HepG2 (cell line): Measurements from ENCODE around the gene KDR. TPM values are rescaled to one million over a fixed set of nuclear protein-coding genes. Genes with fewer than 3 reads are reported as not detected.

Experiments
- ATAC-seq: fragments of 200-7000 bp; cut with Tn5 transposase; 3 replicates; pipeline ENCODE4 v1.9.1; 2020; ENCODE audit warnings: mild to moderate bottlenecking, moderate library complexity
- BruUV-seq: library from RNA; stranded (reverse); fragments of 400-500 nt; replicated peaks from 2 replicates; lab custom pipeline; 2021; lab: Mats Ljungman, UMichigan
- CTCF ChIA-PET: fragments of 300-600 bp; formaldehyde crosslinking; extraction: SDS; loops from one replicate; lab custom pipeline; 2021; ENCODE audit warnings: low total read pairs, inconsistent platforms, low intra/inter-chr PET ratio; lab: Yijun Ruan, JAX
- POLR2A ChIA-PET: fragments of 350-600 bp; sonication (Branson Sonifier 250); formaldehyde crosslinking; loops from one replicate; lab custom pipeline; 2020; ENCODE audit warnings: antibody characterized with exemption, inconsistent platforms; lab: Yijun Ruan, JAX
- DNase-seq: peaks from one replicate; pipeline ENCODE4 v3.0.0-alpha.2; 2015; ENCODE audit warnings: low spot score
- FAIRE-seq: peaks from 3 replicates; lab custom pipeline; 2011; peaks lifted over from hg19 to GRCh38; lab: Jason Lieb, UNC
- H2AFZ ChIP-seq: one replicate; pipeline ENCODE4 v1.6.1; 2011; ENCODE audit warnings: low read length, inconsistent platforms
- H3K27ac ChIP-seq: fragments of 300-600 bp; 3 replicates; pipeline ENCODE4 v1.8.0; 2011; ENCODE audit warnings: mixed run types, mild to moderate bottlenecking, mixed read lengths, low read length, inconsistent platforms; ENCODE audit not compliant: insufficient read depth; ENCODE audit errors: extremely low read length
- H3K27me3 ChIP-seq, 2 experiments: fragments of 200-600 bp in 1 of 2; 2 replicates in 1 of 2; 3 replicates in 1 of 2; pipeline versions ENCODE4 v1.6.0 to v1.8.0; 2011; ENCODE audit warnings: low read length in 2 of 2, mild to moderate bottlenecking in 2 of 2, moderate library complexity in 2 of 2, inconsistent platforms in 1 of 2; ENCODE audit not compliant: insufficient read depth in 2 of 2, control insufficient read depth in 1 of 2
- H3K36me3 ChIP-seq, 2 experiments: fragments of 200-600 bp in 1 of 2; replicated peaks in 1 of 2; 2 replicates in 1 of 2; 3 replicates in 1 of 2; pipeline versions ENCODE4 v1.5.1 to v1.8.0; 2011; ENCODE audit warnings: low read length in 2 of 2, inconsistent platforms in 1 of 2; ENCODE audit not compliant: insufficient read depth in 2 of 2, control insufficient read depth in 1 of 2
- H3K4me1 ChIP-seq: 2 replicates; pipeline ENCODE4 v1.5.1; 2012; ENCODE audit warnings: low read length, inconsistent platforms; ENCODE audit not compliant: insufficient read depth
- H3K4me2 ChIP-seq: 2 replicates; pipeline ENCODE4 v1.6.0; 2011; ENCODE audit warnings: low read depth, low read length, inconsistent platforms
- H3K4me3 ChIP-seq, 3 experiments: fragments of 200-600 bp in 1 of 3; sonication (generic), shearing (Covaris generic) in 1 of 3; replicated peaks in 1 of 3; 2 replicates each; pipeline ENCODE4 v1.5.1; 2011 to 2016; ENCODE audit warnings: low read length in 3 of 3, inconsistent platforms in 2 of 3, low read depth in 2 of 3, mild to moderate bottlenecking in 2 of 3, control low read depth in 1 of 3, mixed read lengths in 1 of 3; ENCODE audit not compliant: insufficient read depth in 1 of 3
- H3K79me2 ChIP-seq: one replicate; pipeline ENCODE4 v1.6.1; 2011; ENCODE audit warnings: low read length, inconsistent platforms; ENCODE audit not compliant: insufficient read depth
- H3K9ac ChIP-seq: 2 replicates; pipeline ENCODE4 v1.6.0; 2011; ENCODE audit warnings: mild to moderate bottlenecking, low read depth, low read length, inconsistent platforms; ENCODE audit not compliant: insufficient read depth
- H3K9me3 ChIP-seq: 2 replicates; pipeline ENCODE4 v1.5.1; 2012; ENCODE audit warnings: mild to moderate bottlenecking, low read length
- H4K20me1 ChIP-seq: 2 replicates; pipeline ENCODE4 v1.6.0; 2011; ENCODE audit warnings: inconsistent platforms, mild to moderate bottlenecking, low read length, moderate library complexity; ENCODE audit not compliant: insufficient read depth
- MTA3 ChIP-seq: sonication (generic); formaldehyde crosslinking; IDR thresholded peaks from 2 replicates; pipeline ENCODE4 v1.4.0; 2020; ENCODE audit warnings: missing genetic modification reagents
- MYC ChIP-seq: sonication (generic); formaldehyde crosslinking; IDR thresholded peaks from 2 replicates; pipeline ENCODE4 v1.9.0; 2021; ENCODE audit warnings: missing genetic modification reagents, borderline replicate concordance
- PHF21A ChIP-seq: sonication (generic); formaldehyde crosslinking; IDR thresholded peaks from 2 replicates; pipeline ENCODE4 v1.5.0; 2020; ENCODE audit warnings: mild to moderate bottlenecking, missing genetic modification reagents
- RNF2 ChIP-seq: fragments of 450-650 bp; conservative IDR thresholded peaks from 2 replicates; pipeline ENCODE4 v1.6.1; 2016; ENCODE audit warnings: low read depth
- ZNF501 ChIP-seq: sonication (generic); formaldehyde crosslinking; IDR thresholded peaks from 2 replicates; pipeline ENCODE4 v1.5.1; 2020; ENCODE audit warnings: mild to moderate bottlenecking, moderate library complexity, missing genetic modification reagents
- ZNF616 ChIP-seq: sonication (generic); formaldehyde crosslinking; IDR thresholded peaks from 2 replicates; pipeline ENCODE4 v1.5.0; 2020; ENCODE audit warnings: low read depth, mild to moderate bottlenecking, missing genetic modification reagents
- ZSCAN31 ChIP-seq: sonication (generic); formaldehyde crosslinking; IDR thresholded peaks from 2 replicates; pipeline ENCODE4 v1.5.0; 2020; ENCODE audit warnings: low read depth, mild to moderate bottlenecking, missing genetic modification reagents
- WGBS: methylation state at CpG from one replicate; pipeline ENCODE4 v1.1.6; 2017; ENCODE audit warnings: low lambda C conversion rate; 5-methylcytosine and 5-hydroxymethylcytosine counted together
- in situ Hi-C: cut with HindIII; loops from 2 replicates; pipeline ENCODE4 v1.10.0; 2017; ENCODE audit warnings: low pct_unique_long_range_greater_than_20kb; ENCODE audit not compliant: extremely low pct_ligation_motif_present
- intact Hi-C: fragments of 100-400 bp; cut with micrococcal nuclease; formaldehyde crosslinking; loops from one replicate; pipeline ENCODE4 v1.10.0; 2022; ENCODE audit not compliant: unreplicated experiment
- polyA plus RNA-seq, 8 experiments: library from polyadenylated mRNA; depleted of rRNA in 3 of 8; stranded (reverse) in 7 of 8; unstranded in 1 of 8; fragments of >200 nt; fragmentation: Illumina TruSeq in 4 of 8; extraction: Trizol in 4 of 8; gene quantifications; 2 replicates each; pipeline versions ENCODE4 v1.2.1 to v1.2.3, GENCODE V29; 2011 to 2016; ENCODE audit warnings: low read depth in 4 of 8, missing spikeins in 1 of 8, mixed read lengths in 1 of 8; ENCODE audit not compliant: insufficient read depth in 1 of 8
- total RNA-seq, 5 experiments: library from RNA; depleted of rRNA; stranded (reverse); fragments of >200 nt; fragmentation: Illumina TruSeq; extraction: Trizol; gene quantifications; 2 replicates each; pipeline ENCODE4 v1.2.3, GENCODE V29; 2016; ENCODE audit warnings: low read depth in 1 of 5
- TF ChIP-seq, protein P1 (sequence below): sonication (generic); formaldehyde crosslinking; IDR thresholded peaks from 2 replicates; pipeline ENCODE4 v1.8.0; 2022; ENCODE audit warnings: mild to moderate bottlenecking, missing genetic modification reagents, moderate library complexity
- TF ChIP-seq, protein P2 (sequence below): sonication (generic); formaldehyde crosslinking; IDR thresholded peaks from 2 replicates; pipeline ENCODE4 v1.4.0; 2020; ENCODE audit warnings: mild to moderate bottlenecking, missing genetic modification reagents

Gene KDR
- total and polyA plus RNA-seq, 2 of the 13 experiments (the other 11 are each of a cell fraction or from before 2014, with no cell fraction given): not detected

DNA sequence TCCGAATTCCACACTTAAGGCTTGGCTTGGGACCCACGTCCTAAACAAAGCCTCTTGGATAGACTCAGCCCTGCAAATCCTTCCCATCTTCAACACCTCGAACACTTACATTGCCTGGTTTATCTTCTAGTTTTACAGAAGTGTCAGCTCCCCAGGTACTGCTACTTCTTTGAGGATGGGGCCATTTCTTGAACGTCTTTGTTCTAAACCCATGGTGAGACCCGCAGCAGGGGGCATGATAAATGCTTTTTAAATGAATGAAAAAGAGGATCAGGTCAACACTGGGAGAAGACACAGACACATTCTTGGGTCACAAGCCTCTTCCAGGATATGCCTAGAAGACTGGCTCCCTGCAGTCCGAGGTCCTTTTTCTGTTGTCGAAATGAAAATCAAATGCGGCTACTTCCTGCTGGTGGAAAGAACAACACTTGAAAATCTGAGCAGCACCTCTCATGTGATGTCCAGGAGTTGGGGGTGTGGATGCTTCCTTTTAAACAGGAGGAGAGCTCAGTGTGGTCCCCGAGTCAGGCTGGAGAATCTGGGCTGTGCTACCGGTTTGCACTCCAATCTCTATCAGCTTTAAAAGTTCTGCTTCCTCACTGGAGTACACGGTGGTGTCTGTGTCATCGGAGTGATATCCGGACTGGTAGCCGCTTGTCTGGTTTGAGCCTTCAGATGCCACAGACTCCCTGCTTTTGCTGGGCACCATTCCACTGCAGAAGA is 45.8 kb downstream of the KDR start:
- H3K4me3 ChIP-seq: no peak overlapping the region
- in situ Hi-C loops (no loop called here), intact Hi-C loops (no loop called here)
- no peaks in the 10 kb centered on the region for H3K36me3 ChIP-seq
- no peaks in the 10 kb centered on the region for H3K9me3 ChIP-seq
- no peak for FAIRE-seq
- H3K79me2 ChIP-seq: no peaks in the 10 kb centered on the region
- H3K4me2 ChIP-seq: no peak overlapping the region
- H2AFZ ChIP-seq: no peak overlapping the region
- no peak overlapping the region for H3K27ac ChIP-seq
- no TSS peak for BruUV-seq
- TF ChIP-seq ZSCAN31 (CRISPR knock-in tag): no peak
- no peak for TF ChIP-seq MTA3 (CRISPR knock-in tag)
- TF ChIP-seq ZNF616 (CRISPR knock-in tag): no peak
- TF ChIP-seq, protein P1, sequence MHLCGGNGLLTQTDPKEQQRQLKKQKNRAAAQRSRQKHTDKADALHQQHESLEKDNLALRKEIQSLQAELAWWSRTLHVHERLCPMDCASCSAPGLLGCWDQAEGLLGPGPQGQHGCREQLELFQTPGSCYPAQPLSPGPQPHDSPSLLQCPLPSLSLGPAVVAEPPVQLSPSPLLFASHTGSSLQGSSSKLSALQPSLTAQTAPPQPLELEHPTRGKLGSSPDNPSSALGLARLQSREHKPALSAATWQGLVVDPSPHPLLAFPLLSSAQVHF: no peak
- TF ChIP-seq ZNF501 (CRISPR knock-in tag): no peak
- ATAC-seq: no peak
- 38% methylated on average over 14 of the region's 14 CpGs for WGBS
- POLR2A ChIA-PET: no interaction called here
- no peak overlapping the region for H3K9ac ChIP-seq
- H3K27me3 ChIP-seq: peaks cover 0 to 15% of the 10 kb centered on the region in 2 experiments; a peak in 3 of 5 replicates
- no peaks in the 10 kb centered on the region for H3K4me1 ChIP-seq
- no peak for DNase-seq
- no peaks in the 10 kb centered on the region for H4K20me1 ChIP-seq
- CTCF ChIA-PET: no interaction called here

DNA sequence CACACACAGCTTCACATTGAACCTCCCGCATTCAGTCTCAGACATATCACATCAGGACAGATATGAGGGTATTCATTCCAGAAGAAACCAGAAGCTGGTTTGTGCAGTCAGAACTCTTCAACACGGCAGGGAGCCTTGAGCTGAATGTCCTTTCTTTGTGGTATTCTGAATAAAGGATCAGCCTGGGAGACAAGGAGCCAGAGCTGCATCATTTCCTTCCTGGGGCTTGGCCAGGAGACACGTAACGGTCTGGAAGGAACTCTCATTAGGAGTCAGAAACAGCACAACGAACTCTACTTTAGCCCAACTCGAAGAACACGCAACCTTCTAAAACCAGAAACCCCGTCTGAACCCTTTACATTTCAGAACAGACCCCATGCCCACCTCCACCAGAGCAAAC is 46.4 kb downstream of the KDR start:
- Histone ChIP-seq H3K27ac (no peak overlapping the region), H2AFZ (no peak overlapping the region), H3K4me3 (no peak overlapping the region), H3K79me2 (no peaks in the 10 kb centered on the region), H3K9ac (no peak overlapping the region), H3K4me1 (no peaks in the 10 kb centered on the region), H4K20me1 (no peaks in the 10 kb centered on the region), H3K9me3 (no peaks in the 10 kb centered on the region), H3K27me3 (peaks cover 0 to 15% of the 10 kb centered on the region in 2 experiments; a peak in 3 of 5 replicates), H3K4me2 (no peak overlapping the region), H3K36me3 (no peaks in the 10 kb centered on the region)
- ATAC-seq: no peak
- ChIA-PET CTCF (no interaction called here), POLR2A (no interaction called here)
- no peak for DNase-seq
- no TSS peak for BruUV-seq
- FAIRE-seq: no peak
- 8% methylated on average over 6 of the region's 8 CpGs for WGBS
- intact Hi-C loops (no loop called here), in situ Hi-C loops (no loop called here)
- TF ChIP-seq MYC (CRISPR knock-in tag): no peak
- TF ChIP-seq RNF2: no peak
- TF ChIP-seq, protein P2, sequence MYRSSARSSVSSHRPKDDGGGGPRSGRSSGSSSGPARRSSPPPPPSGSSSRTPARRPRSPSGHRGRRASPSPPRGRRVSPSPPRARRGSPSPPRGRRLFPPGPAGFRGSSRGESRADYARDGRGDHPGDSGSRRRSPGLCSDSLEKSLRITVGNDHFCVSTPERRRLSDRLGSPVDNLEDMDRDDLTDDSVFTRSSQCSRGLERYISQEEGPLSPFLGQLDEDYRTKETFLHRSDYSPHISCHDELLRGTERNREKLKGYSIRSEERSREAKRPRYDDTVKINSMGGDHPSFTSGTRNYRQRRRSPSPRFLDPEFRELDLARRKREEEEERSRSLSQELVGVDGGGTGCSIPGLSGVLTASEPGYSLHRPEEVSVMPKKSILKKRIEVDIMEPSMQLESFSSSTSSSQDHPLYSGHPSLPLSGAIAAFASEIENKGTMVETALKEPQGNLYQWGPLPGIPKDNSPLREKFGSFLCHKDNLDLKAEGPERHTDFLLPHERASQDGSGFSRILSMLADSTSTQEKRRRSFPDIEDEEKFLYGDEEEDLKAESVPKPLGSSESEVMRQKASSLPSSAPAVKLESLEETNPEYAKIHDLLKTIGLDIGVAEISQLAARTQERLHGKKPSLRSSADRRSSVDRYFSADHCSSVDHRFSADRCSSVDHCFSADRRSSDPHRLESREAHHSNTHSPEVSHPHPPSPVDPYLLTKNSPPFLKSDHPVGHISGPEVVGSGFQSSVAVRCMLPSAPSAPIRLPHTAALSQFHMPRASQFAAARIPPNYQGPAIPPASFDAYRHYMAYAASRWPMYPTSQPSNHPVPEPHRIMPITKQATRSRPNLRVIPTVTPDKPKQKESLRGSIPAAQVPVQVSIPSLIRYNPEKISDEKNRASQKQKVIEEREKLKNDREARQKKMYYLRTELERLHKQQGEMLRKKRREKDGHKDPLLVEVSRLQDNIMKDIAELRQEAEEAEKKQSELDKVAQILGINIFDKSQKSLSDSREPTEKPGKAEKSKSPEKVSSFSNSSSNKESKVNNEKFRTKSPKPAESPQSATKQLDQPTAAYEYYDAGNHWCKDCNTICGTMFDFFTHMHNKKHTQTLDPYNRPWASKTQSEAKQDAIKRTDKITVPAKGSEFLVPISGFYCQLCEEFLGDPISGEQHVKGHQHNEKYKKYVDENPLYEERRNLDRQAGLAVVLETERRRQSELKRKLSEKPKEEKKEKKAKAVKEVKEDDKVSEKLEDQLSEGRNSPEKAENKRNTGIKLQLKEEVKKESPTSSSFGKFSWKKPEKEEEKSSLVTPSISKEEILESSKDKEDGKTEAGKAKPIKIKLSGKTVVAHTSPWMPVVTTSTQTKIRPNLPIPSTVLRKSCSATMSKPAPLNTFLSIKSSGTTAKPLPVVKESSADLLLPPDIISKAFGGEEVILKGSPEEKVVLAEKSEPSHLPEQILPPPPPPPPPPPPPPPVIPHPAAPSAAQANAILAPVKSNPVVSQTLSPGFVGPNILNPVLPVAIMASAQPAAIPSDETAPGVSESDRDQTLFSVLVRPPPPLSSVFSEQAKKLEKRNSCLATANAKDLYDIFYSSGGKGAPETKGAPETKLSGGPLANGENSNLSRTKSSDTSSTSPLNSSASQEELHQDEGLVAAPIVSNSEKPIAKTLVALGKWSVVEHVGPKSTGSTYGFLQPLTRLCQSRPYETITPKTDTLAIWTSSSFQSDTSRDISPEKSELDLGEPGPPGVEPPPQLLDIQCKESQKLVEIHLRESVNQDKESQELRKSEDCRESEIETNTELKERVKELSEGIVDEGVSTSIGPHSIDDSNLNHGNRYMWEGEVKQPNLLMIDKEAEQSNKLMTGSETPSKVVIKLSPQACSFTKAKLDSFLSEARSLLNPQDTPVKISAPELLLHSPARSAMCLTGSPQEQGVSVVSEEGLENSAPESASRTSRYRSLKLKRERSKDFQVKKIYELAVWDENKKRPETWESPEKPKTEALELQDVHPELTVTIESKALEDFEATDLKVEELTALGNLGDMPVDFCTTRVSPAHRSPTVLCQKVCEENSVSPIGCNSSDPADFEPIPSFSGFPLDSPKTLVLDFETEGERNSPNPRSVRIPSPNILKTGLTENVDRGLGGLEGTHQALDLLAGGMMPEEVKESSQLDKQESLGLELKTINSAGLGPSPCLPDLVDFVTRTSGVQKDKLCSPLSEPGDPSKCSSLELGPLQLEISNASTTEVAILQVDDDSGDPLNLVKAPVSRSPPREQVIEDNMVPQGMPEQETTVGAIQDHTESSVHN (CRISPR knock-in tag): no peak
- TF ChIP-seq PHF21A (CRISPR knock-in tag): no peak
